ENCODE results near the gene RNF222.
A peak's percentile ranks its signal among the peaks of the same experiment; 100 is the strongest.
"Not testable (repeated sequence)": the region's sequence is repeated elsewhere in the genome, so short reads cannot be mapped to it uniquely, and the experiment has no call there.

RNF222 gene

GRCh38 chr17:8412089-8412488 is 14.5 kb upstream of the RNF222 start:
- DNase-seq (ENCODE audit: low read depth in 2 of 2) = no peak

DNA sequence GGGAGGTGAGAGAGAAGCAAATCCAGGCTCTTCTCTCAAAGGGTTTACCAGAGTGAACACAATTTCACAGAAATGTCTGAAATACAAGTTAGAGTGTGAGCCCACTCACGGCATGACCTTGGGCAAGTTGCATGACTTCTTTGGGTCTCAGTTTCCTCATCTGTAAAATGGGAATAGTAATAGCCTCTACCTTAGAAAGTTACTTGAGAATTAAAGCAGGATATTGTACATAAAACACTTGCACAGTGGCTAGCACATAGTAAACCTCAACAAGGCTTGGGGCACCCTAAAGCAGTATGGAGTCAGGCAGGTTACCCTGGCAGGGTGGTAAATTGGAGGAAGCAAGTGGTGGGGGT is 13.2 kb upstream of the RNF222 start:
- no peak for DNase-seq (ENCODE audit: low read depth in 2 of 2)

GRCh38 chr17:8409966-8410882 is 12.6 kb upstream of the RNF222 start:
- peak; percentile 58 to 73 for DNase-seq (ENCODE audit: low read depth in 2 of 2)

- no peak for DNase-seq (ENCODE audit: low read depth in 2 of 2)
Observed at GRCh38 chr17:8408371-8408770, 10.7 kb upstream of the RNF222 start.

GRCh38 chr17:8406174-8406573 is 8.5 kb upstream of the RNF222 start:
- DNase-seq (ENCODE audit: low read depth in 2 of 2) = no peak

DNA sequence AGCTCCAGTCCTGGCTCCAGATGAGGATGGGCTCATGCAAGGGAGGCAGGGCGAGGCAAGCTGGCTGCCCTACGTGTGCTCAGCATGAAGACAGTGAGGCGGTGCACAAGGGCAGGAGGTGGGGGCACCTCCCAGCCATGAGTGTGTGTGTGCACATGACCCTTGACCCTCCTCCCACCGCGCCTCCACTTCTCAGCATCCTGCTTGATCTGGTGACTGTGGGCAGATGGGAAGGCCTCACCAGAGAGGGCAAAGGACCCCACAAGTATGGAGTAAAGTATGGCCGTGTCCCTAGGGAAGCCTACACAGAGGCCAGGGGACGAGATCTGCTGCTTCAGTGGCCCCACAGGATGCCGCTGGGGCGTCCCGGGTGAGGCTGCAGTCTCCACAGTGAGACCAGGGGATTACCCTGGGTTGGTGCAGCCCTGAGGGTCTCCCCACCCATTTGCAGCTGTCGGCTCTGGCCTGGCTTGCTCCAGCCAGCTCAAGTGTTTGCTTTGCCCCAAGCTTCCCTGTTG is 7.9 kb upstream of the RNF222 start:
- no peak for DNase-seq (ENCODE audit: low read depth in 2 of 2)

DNA sequence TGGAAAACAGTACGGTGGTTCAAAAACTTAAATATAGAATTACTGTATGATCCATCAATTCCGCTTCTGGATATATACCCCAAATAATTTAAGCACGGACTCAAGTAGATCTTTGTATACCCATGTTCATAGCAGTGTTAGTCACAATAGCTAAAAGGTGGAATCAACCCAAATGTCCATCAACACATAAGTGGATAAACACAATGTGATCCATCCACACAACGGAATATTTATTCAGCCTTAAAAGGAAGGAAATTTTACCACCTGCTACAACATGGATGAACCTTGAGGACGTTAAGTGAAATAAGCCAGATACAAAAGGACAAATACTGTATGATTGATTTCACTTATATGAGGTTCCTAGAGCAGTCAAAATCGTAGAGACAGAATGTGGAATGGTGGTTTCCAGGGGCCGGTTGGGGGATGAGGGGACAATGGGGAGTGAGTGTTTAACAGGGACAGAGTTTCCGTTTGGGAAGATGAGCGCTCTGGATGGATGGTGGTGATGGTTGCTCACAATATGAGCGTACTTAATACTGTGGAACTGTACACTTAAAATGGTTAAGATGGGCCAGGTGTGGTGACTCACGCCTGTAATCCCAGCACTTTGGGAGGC is 5.4 kb upstream of the RNF222 start:
- no peak for DNase-seq (ENCODE audit: low read depth in 2 of 2)

DNA sequence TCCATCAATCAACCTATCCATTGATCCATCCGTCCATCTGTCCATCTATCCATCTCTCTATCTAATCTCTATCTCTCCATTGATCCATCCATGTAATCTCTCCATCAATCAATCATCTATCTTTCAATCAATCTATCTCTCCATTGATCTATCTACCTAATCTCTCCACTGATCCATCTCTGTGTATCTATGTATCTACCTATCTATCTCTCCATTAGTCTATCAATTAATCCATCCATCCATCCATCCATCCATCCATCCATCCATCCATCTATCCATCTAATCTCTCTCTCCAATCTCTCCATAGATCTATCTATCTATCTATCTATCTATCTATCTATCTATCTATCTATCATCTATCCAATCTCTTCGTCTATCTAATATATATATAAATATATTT is 3.5 kb upstream of the RNF222 start:
- DNase-seq (ENCODE audit: low read depth in 2 of 2) = no peak

GRCh38 chr17:8398980-8399379 is 1.4 kb upstream of the RNF222 start:
- DNase-seq (ENCODE audit: low read depth in 2 of 2) = no peak

DNA sequence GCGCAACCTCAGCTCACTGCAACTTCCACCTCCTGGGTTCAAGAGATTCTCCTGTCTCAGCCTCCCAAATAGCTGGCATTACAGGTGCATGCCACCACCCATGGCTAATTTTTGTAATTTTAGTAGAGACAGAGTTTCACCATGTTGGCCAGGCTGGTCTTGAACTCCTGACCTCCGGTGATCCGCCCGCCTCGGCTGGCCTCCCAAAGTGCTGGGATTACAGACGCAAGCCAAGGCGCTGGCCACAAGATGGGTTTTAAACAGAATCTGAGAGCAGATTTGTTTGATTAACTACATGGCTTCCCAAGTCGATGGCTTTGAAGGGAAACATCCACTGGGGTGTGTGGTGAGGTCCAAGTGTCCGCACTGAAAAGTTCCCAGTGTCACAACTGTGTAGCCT is 3.1 kb downstream of the RNF222 start:
- not testable (repeated sequence) for DNase-seq (ENCODE audit: low read depth in 2 of 2)

- DNase-seq (ENCODE audit: low read depth in 2 of 2) = no peak
Observed at GRCh38 chr17:8393470-8394231, 4.0 kb downstream of the RNF222 start.

DNA sequence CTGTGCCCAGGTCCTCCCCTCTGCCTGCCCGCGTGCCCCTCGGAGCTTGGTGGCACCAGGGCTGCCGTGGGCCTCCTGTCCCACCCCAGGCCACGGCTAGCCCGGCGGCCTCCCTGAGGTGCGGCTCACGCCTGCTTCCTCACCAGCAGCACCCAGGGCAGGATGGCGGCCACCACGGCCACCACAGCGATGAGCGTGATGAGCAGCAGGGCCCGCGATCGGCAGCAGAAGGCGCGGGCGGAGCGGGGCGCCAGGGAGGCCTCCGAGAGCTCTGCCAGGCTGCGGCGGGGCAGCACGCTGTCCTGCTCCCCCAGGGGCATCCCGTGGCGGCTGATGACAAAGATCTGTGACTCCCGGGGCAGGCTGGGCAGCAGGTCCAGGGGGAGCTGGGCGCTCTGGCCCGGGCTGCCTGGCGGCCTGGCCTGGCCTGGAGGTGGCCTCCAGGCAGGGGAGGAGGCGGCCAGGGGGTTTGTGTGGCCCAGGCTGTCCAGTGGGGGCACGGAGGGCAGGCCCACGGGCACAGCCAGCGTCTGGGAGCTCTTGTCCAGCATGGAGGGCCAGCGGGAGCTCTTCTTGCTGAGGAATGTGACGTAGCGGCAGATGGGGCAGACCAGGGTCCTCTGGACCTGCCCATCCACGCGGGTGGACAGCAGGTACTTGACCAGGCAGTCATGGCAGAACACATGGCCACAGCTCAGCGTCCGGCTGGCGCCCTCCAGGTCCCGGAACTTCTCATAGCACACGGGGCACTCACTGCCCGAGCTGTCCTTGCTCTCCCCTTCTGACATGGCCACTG is 4.8 kb downstream of the RNF222 start:
- DNase-seq (ENCODE audit: low read depth in 2 of 2) = no peak

- no peak for DNase-seq (ENCODE audit: low read depth in 2 of 2)
Observed at GRCh38 chr17:8392274-8392673, 5.4 kb downstream of the RNF222 start.

DNA sequence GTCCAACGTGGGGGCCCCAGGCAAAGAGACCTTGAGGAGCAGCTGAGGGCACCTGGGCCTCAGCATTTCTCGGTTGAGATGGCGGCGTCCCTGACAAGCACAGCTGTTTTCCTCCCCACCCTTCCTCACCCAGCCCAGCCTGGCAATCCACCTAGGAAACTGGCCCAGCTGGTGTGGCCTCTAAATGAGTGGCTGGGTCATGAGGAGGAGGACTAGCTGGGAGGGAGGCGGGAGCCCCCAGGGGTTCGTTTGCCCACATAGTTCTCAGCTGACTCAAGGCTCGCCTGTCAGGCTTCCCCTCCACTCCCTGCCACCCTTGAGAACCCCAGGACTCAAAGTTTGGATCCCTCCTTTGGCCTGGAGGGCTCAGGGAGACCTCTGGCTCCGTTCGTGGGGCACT is 5.9 kb downstream of the RNF222 start:
- no peak for DNase-seq (ENCODE audit: low read depth in 2 of 2)

GRCh38 chr17:8387914-8388651 is 9.5 kb downstream of the RNF222 start:
- no peak for DNase-seq (ENCODE audit: low read depth in 2 of 2)

- no peak for DNase-seq (ENCODE audit: low read depth in 2 of 2)
Observed at GRCh38 chr17:8386841-8387240, 10.8 kb downstream of the RNF222 start.

- DNase-seq (ENCODE audit: low read depth in 2 of 2) = no peak
Observed at GRCh38 chr17:8384801-8385378, 12.7 kb downstream of the RNF222 start.

DNA sequence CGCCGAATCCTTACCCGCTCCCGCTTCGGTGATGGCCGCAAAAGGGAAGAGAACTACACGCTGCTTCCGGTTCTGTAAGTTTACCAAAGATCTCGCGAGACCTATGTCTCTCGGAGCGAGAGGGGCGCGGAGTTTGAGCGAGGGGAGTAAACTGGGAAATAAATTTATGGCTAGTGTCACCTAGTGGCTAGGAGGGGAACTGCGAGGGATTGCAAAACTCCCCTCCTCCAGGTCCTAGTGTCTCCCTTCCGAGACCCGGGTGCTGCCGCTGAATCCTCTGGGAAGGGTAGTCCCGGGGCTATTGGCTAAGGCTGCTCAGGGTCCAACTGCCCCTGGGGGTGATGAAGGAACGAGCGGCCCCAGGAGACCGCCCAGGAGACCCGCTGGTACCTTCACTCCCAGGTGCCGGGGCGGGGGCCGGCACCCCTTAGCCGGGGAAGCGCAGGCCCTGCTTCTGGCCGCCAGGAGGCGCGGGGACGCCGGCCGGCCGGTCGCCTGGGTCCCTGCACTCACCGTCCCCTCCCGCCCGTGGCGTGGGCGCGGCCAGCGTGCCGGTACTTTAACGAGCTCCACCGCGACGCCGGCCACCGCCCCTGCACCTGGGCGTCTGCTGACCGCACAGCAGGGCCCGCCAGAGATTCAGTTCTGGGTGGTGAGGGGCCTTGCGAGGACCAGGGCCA is 14.3 kb downstream of the RNF222 start, which contains the start of gene RPL26:
TSS of gene RPL26 (minus strand) at position 51 of the 680 bp plus-strand sequence. CDS start 883 bp downstream, outside the sequence.
- DNase-seq (ENCODE audit: low read depth in 2 of 2) = peak; percentile 85 to 86

DNA sequence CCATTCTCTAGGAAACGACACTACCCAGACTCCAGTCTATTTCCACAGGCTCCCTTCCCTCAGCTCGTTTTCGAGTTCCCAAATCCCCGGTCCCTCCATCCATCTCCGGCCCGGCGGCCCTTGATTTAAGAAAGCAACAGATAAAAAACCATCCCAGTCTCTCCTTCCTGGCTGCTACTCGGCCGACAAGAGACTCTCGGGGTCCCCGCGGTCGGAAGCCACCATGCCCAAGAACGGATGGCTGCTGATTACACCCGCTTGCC is 14.8 kb downstream of the RNF222 start:
- DNase-seq (ENCODE audit: low read depth in 2 of 2) = no peak
